SK-N-SH (cell line): ENCODE results near the gene ADAMTS17. TPM values are rescaled to one million over a fixed set of nuclear protein-coding genes. Genes with fewer than 3 reads are reported as not detected.

ENCODE experiments used
- CTCF ChIA-PET: fragments of 300-600, 350-600 bp; formaldehyde crosslinking; extraction: SDS; loops from one replicate; lab custom pipeline; 2021; lab: Yijun Ruan, JAX
- POLR2A ChIA-PET: fragments of 350-600 bp; sonication (Branson Sonifier 250); formaldehyde crosslinking; extraction: SDS; loops from one replicate; lab custom pipeline; 2020; ENCODE audit warnings: antibody characterized with exemption, inconsistent platforms; lab: Yijun Ruan, JAX
- DNase-seq: peaks from one replicate; pipeline ENCODE4 v3.0.0; 2012
- H2AFZ ChIP-seq: fragments of 200-600 bp; sonication (generic); 2 replicates; pipeline ENCODE4 v1.8.1; 2016; ENCODE audit warnings: antibody characterized with exemption, mild to moderate bottlenecking, low read depth
- H3F3A ChIP-seq: fragments of 200-600 bp; sonication (generic); replicated peaks from 2 replicates; pipeline ENCODE3; 2016; ENCODE audit warnings: antibody characterized with exemption, mild to moderate bottlenecking; ENCODE audit not compliant: insufficient read depth
- H3K27ac ChIP-seq, 2 experiments: fragments of 200-500 bp in 1 of 2; fragments of 200-600 bp in 1 of 2; sonication (Bioruptor generic) in 1 of 2; sonication (generic), shearing (Covaris generic) in 1 of 2; 2 replicates each; pipeline versions ENCODE4 v1.5.1 to v1.6.1; 2014 to 2016; ENCODE audit warnings: low read depth in 2 of 2, inconsistent platforms in 1 of 2, low read length in 1 of 2, mild to moderate bottlenecking in 1 of 2, mixed read lengths in 1 of 2
- H3K27me3 ChIP-seq: fragments of 200-600 bp; sonication (generic), shearing (Covaris generic); 2 replicates; pipeline ENCODE4 v1.6.1; 2016; ENCODE audit warnings: mixed run types; ENCODE audit not compliant: insufficient read depth
- H3K36me3 ChIP-seq, 2 experiments: fragments of 200-500 bp in 1 of 2; fragments of 200-600 bp in 1 of 2; sonication (Bioruptor generic) in 1 of 2; sonication (generic) in 1 of 2; replicated peaks in 1 of 2; 2 replicates each; pipeline versions ENCODE3 to v1.5.1; 2014 to 2016; ENCODE audit warnings: low read length in 1 of 2, mild to moderate bottlenecking in 1 of 2; ENCODE audit not compliant: insufficient read depth in 2 of 2, control insufficient read depth in 1 of 2
- H3K4me1 ChIP-seq, 2 experiments: fragments of 200-500 bp in 1 of 2; fragments of 200-600 bp in 1 of 2; sonication (Bioruptor generic) in 1 of 2; sonication (generic), shearing (Covaris generic) in 1 of 2; 2 replicates each; pipeline versions ENCODE4 v1.5.1 to v1.6.1; 2014 to 2016; ENCODE audit warnings: low read depth in 1 of 2, low read length in 1 of 2, mixed run types in 1 of 2; ENCODE audit not compliant: insufficient read depth in 2 of 2, control insufficient read depth in 1 of 2
- H3K4me2 ChIP-seq: fragments of 200-600 bp; sonication (generic), shearing (Covaris generic); 2 replicates; pipeline ENCODE4 v1.6.1; 2017; ENCODE audit warnings: mixed run types
- H3K4me3 ChIP-seq, 2 experiments: fragments of 200-500 bp in 1 of 2; fragments of 200-600 bp in 1 of 2; sonication (Bioruptor generic) in 1 of 2; sonication (generic), shearing (Covaris generic) in 1 of 2; 2 replicates each; pipeline versions ENCODE4 v1.5.1 to v1.8.1; 2014 to 2016; ENCODE audit warnings: low read depth in 2 of 2, inconsistent platforms in 1 of 2, low read length in 1 of 2, mild to moderate bottlenecking in 1 of 2, mixed read lengths in 1 of 2, moderate library complexity in 1 of 2
- H3K79me2 ChIP-seq: fragments of 200-600 bp; sonication (generic); 2 replicates; pipeline ENCODE4 v1.8.1; 2017; ENCODE audit warnings: mild to moderate bottlenecking; ENCODE audit not compliant: insufficient read depth
- H3K9ac ChIP-seq: fragments of 200-600 bp; sonication (generic); 2 replicates; pipeline ENCODE4 v1.6.1; 2017; ENCODE audit warnings: mixed run types
- H3K9me2 ChIP-seq: fragments of 200-600 bp; sonication (generic); 2 replicates; pipeline ENCODE4 v1.6.1; 2017; ENCODE audit warnings: mixed run types
- H3K9me3 ChIP-seq: fragments of 200-600 bp; sonication (generic); 2 replicates; pipeline ENCODE4 v1.6.1; 2017; ENCODE audit warnings: mixed run types, mild to moderate bottlenecking, moderate library complexity
- H4K20me1 ChIP-seq: fragments of 200-600 bp; sonication (generic); 2 replicates; pipeline ENCODE4 v1.6.1; 2017; ENCODE audit warnings: mild to moderate bottlenecking, mixed run types; ENCODE audit not compliant: insufficient read depth
- CHD2 ChIP-seq: fragments of 150-350 bp; IDR thresholded peaks from 2 replicates; pipeline ENCODE4 v1.6.1; 2018; ENCODE audit warnings: low read length; ENCODE audit not compliant: partially characterized antibody
- ELF1 ChIP-seq: IDR thresholded peaks from 2 replicates; pipeline ENCODE4 v1.4.0; 2012
- EP300 ChIP-seq, 2 experiments: IDR thresholded peaks; 2 replicates each; pipeline versions ENCODE4 v1.4.0 to v1.6.1; 2012; ENCODE audit warnings: borderline replicate concordance in 1 of 2, low read depth in 1 of 2, low read length in 1 of 2
- FOXJ3 ChIP-seq: sonication (generic); formaldehyde crosslinking; IDR thresholded peaks from 2 replicates; pipeline ENCODE4 v1.5.1; 2020; ENCODE audit warnings: mild to moderate bottlenecking, missing genetic modification reagents
- FOXM1 ChIP-seq: IDR thresholded peaks from 2 replicates; pipeline ENCODE4 v1.4.0; 2012; ENCODE audit warnings: low read depth, mild to moderate bottlenecking
- GABPA ChIP-seq: IDR thresholded peaks from 2 replicates; pipeline ENCODE4 v1.4.0; 2012; ENCODE audit warnings: low read depth, mild to moderate bottlenecking
- GATA2 ChIP-seq: sonication (generic); formaldehyde crosslinking; IDR thresholded peaks from 2 replicates; pipeline ENCODE4 v1.5.0; 2020; ENCODE audit warnings: mild to moderate bottlenecking, missing genetic modification reagents
- JUND ChIP-seq: IDR thresholded peaks from 2 replicates; pipeline ENCODE4 v1.4.0; 2012
- MEF2A ChIP-seq: IDR thresholded peaks from 2 replicates; pipeline ENCODE4 v1.4.0; 2012; ENCODE audit warnings: low read depth, borderline replicate concordance
- NRF1 ChIP-seq: IDR thresholded peaks from 2 replicates; pipeline ENCODE4 v1.6.1; 2012; ENCODE audit warnings: low read depth, mild to moderate bottlenecking, low read length
- POLR2AphosphoS5 ChIP-seq: IDR thresholded peaks from 2 replicates; pipeline ENCODE4 v1.6.1; 2012; ENCODE audit warnings: low read depth, low read length
- RAD21 ChIP-seq: IDR thresholded peaks from 2 replicates; pipeline ENCODE4 v1.6.1; 2012; ENCODE audit warnings: mild to moderate bottlenecking, low read length
- RCOR1 ChIP-seq: fragments of 150-350 bp; IDR thresholded peaks from 2 replicates; pipeline ENCODE4 v1.6.1; 2017; ENCODE audit warnings: antibody characterized with exemption, low read length
- TCF12 ChIP-seq: IDR thresholded peaks from 2 replicates; pipeline ENCODE4 v1.4.0; 2012
- YY1 ChIP-seq: IDR thresholded peaks from 2 replicates; pipeline ENCODE4 v1.4.0; 2012; ENCODE audit warnings: low read depth, mild to moderate bottlenecking
- WGBS: methylation state at CpG from one replicate; pipeline ENCODE4 v1.1.6; 2017; ENCODE audit warnings: low lambda C conversion rate; 5-methylcytosine and 5-hydroxymethylcytosine counted together
- polyA plus RNA-seq, 3 experiments: library from polyadenylated mRNA; depleted of rRNA; stranded (reverse); fragments of >200 nt; gene quantifications; 2 replicates each; pipeline ENCODE4 v1.2.3, GENCODE V29; 2012
- TF ChIP-seq, protein P1 (sequence below): fragments of 150-350 bp; IDR thresholded peaks from 2 replicates; pipeline ENCODE4 v1.6.1; 2017; ENCODE audit warnings: antibody characterized with exemption, low read length, low read depth, borderline replicate concordance
- TF ChIP-seq, protein P2 (sequence below): IDR thresholded peaks from 2 replicates; pipeline ENCODE4 v1.4.0; 2012; ENCODE audit warnings: low read depth, borderline replicate concordance
- TF ChIP-seq, protein P3 (sequence below): fragments of 200-600 bp; sonication (generic); IDR thresholded peaks from 2 replicates; pipeline ENCODE4 v1.6.1; 2017; ENCODE audit warnings: antibody characterized with exemption, mild to moderate bottlenecking, moderate library complexity

The ADAMTS17 gene
- polyA plus RNA-seq, 1 of the 3 experiments (the other 2 are of a cell fraction), result not detected

- WGBS, result 24% methylated on average over 4 of the region's 5 CpGs
- no peak overlapping the region for H3K27ac ChIP-seq
Observed at GRCh38 chr15:100112061-100112420, 229.7 kb downstream of the ADAMTS17 start.

More at GRCh38 chr15:100112061-100112420, 229.7 kb downstream of the ADAMTS17 start:
- no peaks in the 10 kb centered on the region for H3F3A ChIP-seq
- peaks cover 0 to 30% of the 10 kb centered on the region in 2 experiments; a peak in 1 of 4 replicates for H3K4me1 ChIP-seq
- no peak overlapping the region for H2AFZ ChIP-seq
- TF ChIP-seq, protein P1, sequence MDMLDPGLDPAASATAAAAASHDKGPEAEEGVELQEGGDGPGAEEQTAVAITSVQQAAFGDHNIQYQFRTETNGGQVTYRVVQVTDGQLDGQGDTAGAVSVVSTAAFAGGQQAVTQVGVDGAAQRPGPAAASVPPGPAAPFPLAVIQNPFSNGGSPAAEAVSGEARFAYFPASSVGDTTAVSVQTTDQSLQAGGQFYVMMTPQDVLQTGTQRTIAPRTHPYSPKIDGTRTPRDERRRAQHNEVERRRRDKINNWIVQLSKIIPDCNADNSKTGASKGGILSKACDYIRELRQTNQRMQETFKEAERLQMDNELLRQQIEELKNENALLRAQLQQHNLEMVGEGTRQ, result no peak
- TF ChIP-seq EP300 (IDR thresholded peaks at IDR 0.05; ENCODE audit: borderline replicate concordance in 1 of 2, low read depth in 1 of 2, low read length in 1 of 2) (no peak), FOXJ3 (CRISPR knock-in tag) (no peak), GABPA (no peak), NRF1 (no peak), FOXM1 (no peak), ELF1 (no peak), RCOR1 (no peak), JUND (no peak), YY1 (no peak), TCF12 (no peak), RAD21 (no peak), GATA2 (no peak), POLR2AphosphoS5 (no peak), CHD2 (no peak), MEF2A (no peak)
- TF ChIP-seq, protein P2, sequence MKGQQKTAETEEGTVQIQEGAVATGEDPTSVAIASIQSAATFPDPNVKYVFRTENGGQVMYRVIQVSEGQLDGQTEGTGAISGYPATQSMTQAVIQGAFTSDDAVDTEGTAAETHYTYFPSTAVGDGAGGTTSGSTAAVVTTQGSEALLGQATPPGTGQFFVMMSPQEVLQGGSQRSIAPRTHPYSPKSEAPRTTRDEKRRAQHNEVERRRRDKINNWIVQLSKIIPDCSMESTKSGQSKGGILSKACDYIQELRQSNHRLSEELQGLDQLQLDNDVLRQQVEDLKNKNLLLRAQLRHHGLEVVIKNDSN, result no peak
- TF ChIP-seq, protein P3, sequence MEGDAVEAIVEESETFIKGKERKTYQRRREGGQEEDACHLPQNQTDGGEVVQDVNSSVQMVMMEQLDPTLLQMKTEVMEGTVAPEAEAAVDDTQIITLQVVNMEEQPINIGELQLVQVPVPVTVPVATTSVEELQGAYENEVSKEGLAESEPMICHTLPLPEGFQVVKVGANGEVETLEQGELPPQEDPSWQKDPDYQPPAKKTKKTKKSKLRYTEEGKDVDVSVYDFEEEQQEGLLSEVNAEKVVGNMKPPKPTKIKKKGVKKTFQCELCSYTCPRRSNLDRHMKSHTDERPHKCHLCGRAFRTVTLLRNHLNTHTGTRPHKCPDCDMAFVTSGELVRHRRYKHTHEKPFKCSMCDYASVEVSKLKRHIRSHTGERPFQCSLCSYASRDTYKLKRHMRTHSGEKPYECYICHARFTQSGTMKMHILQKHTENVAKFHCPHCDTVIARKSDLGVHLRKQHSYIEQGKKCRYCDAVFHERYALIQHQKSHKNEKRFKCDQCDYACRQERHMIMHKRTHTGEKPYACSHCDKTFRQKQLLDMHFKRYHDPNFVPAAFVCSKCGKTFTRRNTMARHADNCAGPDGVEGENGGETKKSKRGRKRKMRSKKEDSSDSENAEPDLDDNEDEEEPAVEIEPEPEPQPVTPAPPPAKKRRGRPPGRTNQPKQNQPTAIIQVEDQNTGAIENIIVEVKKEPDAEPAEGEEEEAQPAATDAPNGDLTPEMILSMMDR, result no peak
- no peak for DNase-seq
- H3K79me2 ChIP-seq, result no peaks in the 10 kb centered on the region
- H3K4me3 ChIP-seq, result no peak overlapping the region
- H3K36me3 ChIP-seq, result no peaks in the 10 kb centered on the region
- no peak overlapping the region for H3K4me2 ChIP-seq
- no peaks in the 10 kb centered on the region for H3K9me3 ChIP-seq
- no peaks in the 10 kb centered on the region for H4K20me1 ChIP-seq
- H3K27me3 ChIP-seq, result no peaks in the 10 kb centered on the region
- ChIA-PET CTCF (interaction anchor here (1.3 kb wide), 1 partner anchor 227 kb away, joined by 3 read pairs; no protein-coding TSS in a partner anchor), POLR2A (no interaction called here)
- no peak overlapping the region for H3K9ac ChIP-seq
- no peaks in the 10 kb centered on the region for H3K9me2 ChIP-seq
